HepG2 (cell line): ENCODE results near the gene BCL2L1.

ENCODE experiments used
- CREB1 ChIP-seq, 2 experiments: fragments of 450-650 bp in 1 of 2; IDR thresholded peaks; 2 replicates each; pipeline ENCODE4 v1.6.1; 2016 to 2017; ENCODE audit warnings: control low read depth in 1 of 2, mild to moderate bottlenecking in 1 of 2, missing compliant biosample characterization in 1 of 2, missing genetic modification characterization in 1 of 2
- HOXA7 ChIP-seq: sonication (generic); formaldehyde crosslinking; IDR thresholded peaks from 2 replicates; pipeline ENCODE4 v1.8.1; 2022; ENCODE audit warnings: mild to moderate bottlenecking, missing genetic modification reagents, moderate library complexity
- SOX6 ChIP-seq, 2 experiments: fragments of 450-650 bp in 1 of 2; sonication (generic) in 1 of 2; formaldehyde crosslinking in 1 of 2; IDR thresholded peaks; 2 replicates each; pipeline versions ENCODE4 v1.4.0 to v1.6.1; 2017 to 2020; ENCODE audit warnings: antibody characterized with exemption in 1 of 2, mild to moderate bottlenecking in 1 of 2, missing genetic modification reagents in 1 of 2
- ZMYM2 ChIP-seq: sonication (generic); formaldehyde crosslinking; IDR thresholded peaks from 2 replicates; pipeline ENCODE4 v1.8.0; 2022; ENCODE audit warnings: mild to moderate bottlenecking, missing genetic modification reagents
- TF ChIP-seq, protein P1 (sequence below): sonication (generic); formaldehyde crosslinking; IDR thresholded peaks from 2 replicates; pipeline ENCODE4 v1.8.1; 2022; ENCODE audit warnings: low read depth, mild to moderate bottlenecking, missing genetic modification reagents
- TF ChIP-seq, protein P2 (sequence below): sonication (generic); formaldehyde crosslinking; IDR thresholded peaks from 2 replicates; pipeline ENCODE4 v1.5.0; 2020; ENCODE audit warnings: mild to moderate bottlenecking, missing genetic modification reagents, moderate library complexity
- TF ChIP-seq, protein P3 (sequence below): sonication (generic); formaldehyde crosslinking; IDR thresholded peaks from 2 replicates; pipeline ENCODE4 v1.4.0; 2020; ENCODE audit warnings: missing genetic modification reagents, borderline replicate concordance
- TF ChIP-seq, protein P4 (sequence below): sonication (generic); formaldehyde crosslinking; IDR thresholded peaks from 2 replicates; pipeline ENCODE4 v1.8.0; 2022; ENCODE audit warnings: mild to moderate bottlenecking, missing genetic modification reagents

DNA sequence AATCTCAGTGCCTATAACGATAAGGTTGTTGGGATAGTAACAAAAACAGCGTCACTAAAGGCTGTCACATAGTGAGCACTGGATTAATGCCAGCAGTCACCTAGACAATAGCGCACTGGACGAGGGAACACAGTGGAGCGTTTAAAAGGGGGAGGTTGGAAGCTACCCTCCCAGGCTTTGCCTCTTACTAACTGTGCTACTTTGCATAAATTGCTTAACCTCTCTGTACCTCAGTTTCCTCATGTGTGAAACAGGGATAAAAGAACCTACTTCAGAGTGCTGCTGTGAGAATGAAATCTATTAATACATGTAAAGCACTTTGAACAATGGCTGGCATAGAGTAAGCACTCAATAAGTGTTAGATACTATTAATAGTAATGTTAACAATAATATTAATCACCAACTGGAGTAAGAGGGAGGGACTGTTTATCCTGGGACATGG is 10.5 kb downstream of the BCL2L1 start:
- no peak for TF ChIP-seq ZMYM2 (CRISPR knock-in tag)
- no peak for TF ChIP-seq SOX6 (IDR thresholded peaks at IDR 0.05)
- no peak for TF ChIP-seq SOX6 (CRISPR knock-in tag; IDR thresholded peaks at IDR 0.05)
- TF ChIP-seq, protein P1, sequence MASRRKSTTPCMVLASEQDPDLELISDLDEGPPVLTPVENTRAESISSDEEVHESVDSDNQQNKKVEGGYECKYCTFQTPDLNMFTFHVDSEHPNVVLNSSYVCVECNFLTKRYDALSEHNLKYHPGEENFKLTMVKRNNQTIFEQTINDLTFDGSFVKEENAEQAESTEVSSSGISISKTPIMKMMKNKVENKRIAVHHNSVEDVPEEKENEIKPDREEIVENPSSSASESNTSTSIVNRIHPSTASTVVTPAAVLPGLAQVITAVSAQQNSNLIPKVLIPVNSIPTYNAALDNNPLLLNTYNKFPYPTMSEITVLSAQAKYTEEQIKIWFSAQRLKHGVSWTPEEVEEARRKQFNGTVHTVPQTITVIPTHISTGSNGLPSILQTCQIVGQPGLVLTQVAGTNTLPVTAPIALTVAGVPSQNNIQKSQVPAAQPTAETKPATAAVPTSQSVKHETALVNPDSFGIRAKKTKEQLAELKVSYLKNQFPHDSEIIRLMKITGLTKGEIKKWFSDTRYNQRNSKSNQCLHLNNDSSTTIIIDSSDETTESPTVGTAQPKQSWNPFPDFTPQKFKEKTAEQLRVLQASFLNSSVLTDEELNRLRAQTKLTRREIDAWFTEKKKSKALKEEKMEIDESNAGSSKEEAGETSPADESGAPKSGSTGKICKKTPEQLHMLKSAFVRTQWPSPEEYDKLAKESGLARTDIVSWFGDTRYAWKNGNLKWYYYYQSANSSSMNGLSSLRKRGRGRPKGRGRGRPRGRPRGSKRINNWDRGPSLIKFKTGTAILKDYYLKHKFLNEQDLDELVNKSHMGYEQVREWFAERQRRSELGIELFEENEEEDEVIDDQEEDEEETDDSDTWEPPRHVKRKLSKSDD (CRISPR knock-in tag), result no peak
- no peak for TF ChIP-seq HOXA7 (CRISPR knock-in tag)
- TF ChIP-seq, protein P2, sequence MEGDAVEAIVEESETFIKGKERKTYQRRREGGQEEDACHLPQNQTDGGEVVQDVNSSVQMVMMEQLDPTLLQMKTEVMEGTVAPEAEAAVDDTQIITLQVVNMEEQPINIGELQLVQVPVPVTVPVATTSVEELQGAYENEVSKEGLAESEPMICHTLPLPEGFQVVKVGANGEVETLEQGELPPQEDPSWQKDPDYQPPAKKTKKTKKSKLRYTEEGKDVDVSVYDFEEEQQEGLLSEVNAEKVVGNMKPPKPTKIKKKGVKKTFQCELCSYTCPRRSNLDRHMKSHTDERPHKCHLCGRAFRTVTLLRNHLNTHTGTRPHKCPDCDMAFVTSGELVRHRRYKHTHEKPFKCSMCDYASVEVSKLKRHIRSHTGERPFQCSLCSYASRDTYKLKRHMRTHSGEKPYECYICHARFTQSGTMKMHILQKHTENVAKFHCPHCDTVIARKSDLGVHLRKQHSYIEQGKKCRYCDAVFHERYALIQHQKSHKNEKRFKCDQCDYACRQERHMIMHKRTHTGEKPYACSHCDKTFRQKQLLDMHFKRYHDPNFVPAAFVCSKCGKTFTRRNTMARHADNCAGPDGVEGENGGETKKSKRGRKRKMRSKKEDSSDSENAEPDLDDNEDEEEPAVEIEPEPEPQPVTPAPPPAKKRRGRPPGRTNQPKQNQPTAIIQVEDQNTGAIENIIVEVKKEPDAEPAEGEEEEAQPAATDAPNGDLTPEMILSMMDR, result no peak
- no peak for TF ChIP-seq CREB1 (IDR thresholded peaks at IDR 0.05)
- no peak for TF ChIP-seq CREB1 (CRISPR knock-in tag; IDR thresholded peaks at IDR 0.05)
- TF ChIP-seq, protein P3, sequence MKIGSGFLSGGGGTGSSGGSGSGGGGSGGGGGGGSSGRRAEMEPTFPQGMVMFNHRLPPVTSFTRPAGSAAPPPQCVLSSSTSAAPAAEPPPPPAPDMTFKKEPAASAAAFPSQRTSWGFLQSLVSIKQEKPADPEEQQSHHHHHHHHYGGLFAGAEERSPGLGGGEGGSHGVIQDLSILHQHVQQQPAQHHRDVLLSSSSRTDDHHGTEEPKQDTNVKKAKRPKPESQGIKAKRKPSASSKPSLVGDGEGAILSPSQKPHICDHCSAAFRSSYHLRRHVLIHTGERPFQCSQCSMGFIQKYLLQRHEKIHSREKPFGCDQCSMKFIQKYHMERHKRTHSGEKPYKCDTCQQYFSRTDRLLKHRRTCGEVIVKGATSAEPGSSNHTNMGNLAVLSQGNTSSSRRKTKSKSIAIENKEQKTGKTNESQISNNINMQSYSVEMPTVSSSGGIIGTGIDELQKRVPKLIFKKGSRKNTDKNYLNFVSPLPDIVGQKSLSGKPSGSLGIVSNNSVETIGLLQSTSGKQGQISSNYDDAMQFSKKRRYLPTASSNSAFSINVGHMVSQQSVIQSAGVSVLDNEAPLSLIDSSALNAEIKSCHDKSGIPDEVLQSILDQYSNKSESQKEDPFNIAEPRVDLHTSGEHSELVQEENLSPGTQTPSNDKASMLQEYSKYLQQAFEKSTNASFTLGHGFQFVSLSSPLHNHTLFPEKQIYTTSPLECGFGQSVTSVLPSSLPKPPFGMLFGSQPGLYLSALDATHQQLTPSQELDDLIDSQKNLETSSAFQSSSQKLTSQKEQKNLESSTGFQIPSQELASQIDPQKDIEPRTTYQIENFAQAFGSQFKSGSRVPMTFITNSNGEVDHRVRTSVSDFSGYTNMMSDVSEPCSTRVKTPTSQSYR (CRISPR knock-in tag), result 0 out of 2 replicates have a peak, but pooled peaks have one; percentile 16
- TF ChIP-seq, protein P4, sequence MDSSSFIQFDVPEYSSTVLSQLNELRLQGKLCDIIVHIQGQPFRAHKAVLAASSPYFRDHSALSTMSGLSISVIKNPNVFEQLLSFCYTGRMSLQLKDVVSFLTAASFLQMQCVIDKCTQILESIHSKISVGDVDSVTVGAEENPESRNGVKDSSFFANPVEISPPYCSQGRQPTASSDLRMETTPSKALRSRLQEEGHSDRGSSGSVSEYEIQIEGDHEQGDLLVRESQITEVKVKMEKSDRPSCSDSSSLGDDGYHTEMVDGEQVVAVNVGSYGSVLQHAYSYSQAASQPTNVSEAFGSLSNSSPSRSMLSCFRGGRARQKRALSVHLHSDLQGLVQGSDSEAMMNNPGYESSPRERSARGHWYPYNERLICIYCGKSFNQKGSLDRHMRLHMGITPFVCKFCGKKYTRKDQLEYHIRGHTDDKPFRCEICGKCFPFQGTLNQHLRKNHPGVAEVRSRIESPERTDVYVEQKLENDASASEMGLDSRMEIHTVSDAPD (CRISPR knock-in tag), result no peak
